HUES48 (cell line): ENCODE data around the gene HEMK1.

Source experiments
- H3K27ac ChIP-seq: one replicate; pipeline ENCODE4 v1.7.0; 2013; ENCODE audit warnings: low read depth, low read length, inconsistent platforms
- H3K27me3 ChIP-seq: 2 replicates; pipeline ENCODE4 v1.6.1; 2013; ENCODE audit warnings: mild to moderate bottlenecking, low read length; ENCODE audit not compliant: control insufficient read depth, insufficient read depth
- H3K36me3 ChIP-seq: 2 replicates; pipeline ENCODE4 v1.6.1; 2013; ENCODE audit warnings: low read length; ENCODE audit not compliant: control insufficient read depth, insufficient read depth
- H3K4me1 ChIP-seq: 2 replicates; pipeline ENCODE4 v1.6.1; 2013; ENCODE audit warnings: mild to moderate bottlenecking, low read length; ENCODE audit not compliant: control insufficient read depth, insufficient read depth
- H3K4me3 ChIP-seq: 2 replicates; pipeline ENCODE4 v1.5.1; 2013; ENCODE audit warnings: mild to moderate bottlenecking, low read depth, low read length
- H3K9ac ChIP-seq: 2 replicates; pipeline ENCODE4 v1.6.1; 2013; ENCODE audit warnings: mild to moderate bottlenecking, low read depth, low read length, moderate library complexity
- H3K9me3 ChIP-seq: 2 replicates; pipeline ENCODE4 v1.6.1; 2013; ENCODE audit warnings: low read length; ENCODE audit not compliant: control insufficient read depth, insufficient read depth

The HEMK1 gene

DNA sequence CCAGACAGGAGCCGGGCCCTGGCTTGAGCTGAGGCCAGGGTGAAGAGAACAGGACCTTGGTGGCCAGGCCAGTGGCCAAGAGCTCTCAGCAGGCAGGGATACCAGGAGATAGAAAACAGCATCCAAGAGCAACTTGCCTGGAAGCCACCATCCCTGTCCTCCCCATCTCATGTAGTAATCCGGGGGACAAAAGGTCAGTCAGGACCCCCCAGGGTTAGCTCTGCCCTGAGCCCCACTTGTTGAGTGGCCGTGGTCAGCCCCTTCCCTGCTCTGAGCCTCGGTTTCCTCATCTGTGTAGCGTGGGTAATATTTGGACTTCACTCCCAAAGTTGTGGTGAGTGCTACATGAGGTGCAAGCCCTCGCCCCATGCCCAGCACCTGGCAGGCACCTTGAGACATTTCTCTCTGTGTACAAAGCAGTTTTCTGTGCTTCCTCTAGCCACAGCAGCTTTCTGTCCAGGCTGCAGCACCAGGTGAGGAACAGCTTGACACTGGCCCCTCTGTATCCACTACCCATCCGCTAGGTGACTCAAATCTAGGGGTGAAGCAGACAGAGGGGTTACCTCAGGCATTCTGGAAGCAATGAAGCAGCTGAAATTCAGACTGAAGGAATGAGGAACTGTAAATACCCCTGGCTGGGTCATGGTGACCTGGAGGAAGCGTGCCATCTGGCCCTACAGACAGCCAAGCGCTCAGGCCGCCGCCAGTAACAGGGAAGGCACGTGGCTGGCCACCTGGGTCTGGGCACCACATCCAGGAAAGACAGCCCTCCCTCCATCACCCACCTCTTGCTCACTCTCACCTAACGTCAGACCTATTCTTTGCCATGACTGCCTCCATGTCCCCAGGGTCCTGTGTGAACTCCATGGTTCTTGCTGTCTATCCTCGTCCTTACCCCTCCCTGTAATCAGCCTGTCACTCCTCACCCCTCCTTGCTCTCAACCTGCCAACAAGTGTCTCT lies 35.6 kb downstream of the HEMK1 start:
- no peak overlapping the region for H3K27ac ChIP-seq
- H3K27me3 ChIP-seq = no peaks in the 10 kb centered on the region
- no peaks in the 10 kb centered on the region for H3K4me1 ChIP-seq
- H3K4me3 ChIP-seq = no peak overlapping the region
- H3K9ac ChIP-seq = no peak overlapping the region
- no peaks in the 10 kb centered on the region for H3K9me3 ChIP-seq
- H3K36me3 ChIP-seq = no peaks in the 10 kb centered on the region

GRCh38 chr3:50605901-50606326 lies 36.6 kb downstream of the HEMK1 start:
- Histone ChIP-seq H3K9ac (no peak overlapping the region), H3K27ac (no peak overlapping the region), H3K4me3 (no peak overlapping the region), H3K36me3 (no peaks in the 10 kb centered on the region), H3K9me3 (no peaks in the 10 kb centered on the region), H3K4me1 (peaks cover under 1% of the 10 kb centered on the region; the same call in 1 of the 2 replicates), H3K27me3 (peaks cover 10% of the 10 kb centered on the region)

DNA sequence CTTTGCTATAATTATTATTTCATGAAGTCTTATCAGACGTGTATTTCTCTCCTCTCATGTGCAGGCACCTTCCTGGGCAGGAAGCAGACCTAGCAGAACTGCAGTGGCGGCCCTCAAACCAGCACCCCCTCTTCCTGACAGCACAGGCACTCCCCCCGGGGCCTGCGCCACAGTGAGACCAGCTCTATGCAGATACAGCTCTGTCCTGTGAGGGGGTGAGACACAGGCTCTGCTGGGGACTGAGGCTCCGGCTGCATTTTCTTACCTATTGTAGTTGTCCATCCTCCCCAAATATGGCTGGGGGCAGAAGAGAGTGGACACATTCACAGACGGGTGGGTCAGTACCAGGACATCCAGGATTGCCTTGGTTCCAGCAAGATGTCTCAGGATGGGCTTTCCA lies 37.3 kb downstream of the HEMK1 start:
- H3K9ac ChIP-seq = no peak overlapping the region
- H3K4me1 ChIP-seq = peaks cover 4% of the 10 kb centered on the region; the same call in 1 of the 2 replicates

DNA sequence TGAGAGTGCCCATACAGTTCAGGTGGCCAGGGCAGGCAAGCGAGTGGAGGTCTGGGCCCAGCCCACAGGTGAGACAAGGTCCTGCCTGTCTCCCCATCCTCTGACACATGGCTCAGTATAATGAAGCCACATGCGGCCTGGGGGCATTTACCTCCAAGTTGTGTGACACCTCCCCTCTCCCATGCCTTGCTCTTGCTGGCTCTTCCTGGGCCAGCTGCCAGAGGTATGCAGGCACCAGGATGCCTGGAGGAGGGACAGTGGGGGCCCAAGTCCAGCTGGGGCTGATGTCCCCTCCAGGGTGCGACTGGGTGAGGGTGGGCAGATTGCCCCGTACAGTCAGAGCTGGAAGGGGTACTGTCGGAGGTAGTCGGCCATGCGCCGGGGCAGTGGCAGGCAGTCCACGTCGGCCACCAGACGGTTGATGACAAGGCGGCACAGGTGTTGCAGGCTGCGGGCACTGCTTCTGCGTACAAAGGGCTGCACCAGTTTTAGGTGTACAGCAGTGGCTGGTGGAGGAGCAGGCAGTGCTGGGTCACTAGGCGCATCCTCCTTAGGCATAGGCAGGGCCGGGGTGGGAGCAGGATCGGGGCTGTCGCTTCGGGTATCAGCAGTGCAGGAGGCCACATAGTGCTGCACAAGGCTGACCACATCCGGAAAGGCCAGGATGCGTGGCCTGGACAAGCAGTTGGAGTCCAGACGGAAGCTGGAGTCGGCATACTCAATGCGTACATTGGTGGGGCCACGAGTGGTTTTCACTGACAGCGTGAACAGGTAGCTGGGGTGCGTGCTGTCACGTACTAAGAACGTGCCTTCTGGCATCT lies 38.2 kb downstream of the HEMK1 start:
- Histone ChIP-seq H3K4me1 (peaks cover 4% of the 10 kb centered on the region; the same call in 1 of the 2 replicates), H3K27me3 (peaks cover 20% of the 10 kb centered on the region), H3K4me3 (no peak overlapping the region), H3K27ac (no peak overlapping the region), H3K9me3 (no peaks in the 10 kb centered on the region), H3K9ac (no peak overlapping the region), H3K36me3 (no peaks in the 10 kb centered on the region)

More for the DNA sequence above, 37.3 kb downstream of the HEMK1 start:
- H3K4me3 ChIP-seq = no peak overlapping the region
- peaks cover 15% of the 10 kb centered on the region for H3K27me3 ChIP-seq
- H3K9me3 ChIP-seq = no peaks in the 10 kb centered on the region
- no peak overlapping the region for H3K27ac ChIP-seq
- H3K36me3 ChIP-seq = no peaks in the 10 kb centered on the region

- H3K27me3 ChIP-seq = peaks cover 28% of the 10 kb centered on the region
- H3K36me3 ChIP-seq = no peaks in the 10 kb centered on the region
- no peak overlapping the region for H3K27ac ChIP-seq
- H3K4me1 ChIP-seq = peaks cover 4% of the 10 kb centered on the region; the same call in 1 of the 2 replicates
- no peaks in the 10 kb centered on the region for H3K9me3 ChIP-seq
- no peak overlapping the region for H3K9ac ChIP-seq
- no peak overlapping the region for H3K4me3 ChIP-seq
Observed at GRCh38 chr3:50608278-50608677, 39.0 kb downstream of the HEMK1 start.

- no peak overlapping the region for H3K4me3 ChIP-seq
- no peak overlapping the region for H3K9ac ChIP-seq
- H3K36me3 ChIP-seq = no peaks in the 10 kb centered on the region
- no peak overlapping the region for H3K27ac ChIP-seq
- H3K27me3 ChIP-seq = peaks cover 36% of the 10 kb centered on the region
- H3K4me1 ChIP-seq = peaks cover 4% of the 10 kb centered on the region; the same call in 1 of the 2 replicates
- no peaks in the 10 kb centered on the region for H3K9me3 ChIP-seq
Observed at GRCh38 chr3:50609071-50609762, 39.9 kb downstream of the HEMK1 start.

DNA sequence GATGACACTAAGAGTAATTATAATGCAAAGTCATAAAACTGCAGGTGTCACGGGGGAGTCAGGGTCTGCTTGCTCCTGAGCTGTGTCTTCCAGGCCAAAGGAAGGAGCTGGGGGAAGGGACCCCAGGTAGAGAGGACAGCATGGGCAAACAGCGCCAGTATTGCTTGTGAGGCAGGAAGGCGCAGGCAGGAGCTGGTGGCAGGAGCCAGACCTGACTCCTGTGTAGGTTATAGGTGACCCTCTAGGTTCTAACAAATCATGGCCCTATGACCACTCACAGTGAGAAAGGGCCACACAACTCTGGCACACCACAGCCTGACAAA lies 40.4 kb downstream of the HEMK1 start:
- H3K9me3 ChIP-seq = no peaks in the 10 kb centered on the region
- peaks cover 4% of the 10 kb centered on the region; the same call in 1 of the 2 replicates for H3K4me1 ChIP-seq
- no peak overlapping the region for H3K9ac ChIP-seq
- H3K36me3 ChIP-seq = no peaks in the 10 kb centered on the region
- H3K27me3 ChIP-seq = peaks cover 36% of the 10 kb centered on the region
- H3K4me3 ChIP-seq = no peak overlapping the region
- H3K27ac ChIP-seq = no peak overlapping the region

DNA sequence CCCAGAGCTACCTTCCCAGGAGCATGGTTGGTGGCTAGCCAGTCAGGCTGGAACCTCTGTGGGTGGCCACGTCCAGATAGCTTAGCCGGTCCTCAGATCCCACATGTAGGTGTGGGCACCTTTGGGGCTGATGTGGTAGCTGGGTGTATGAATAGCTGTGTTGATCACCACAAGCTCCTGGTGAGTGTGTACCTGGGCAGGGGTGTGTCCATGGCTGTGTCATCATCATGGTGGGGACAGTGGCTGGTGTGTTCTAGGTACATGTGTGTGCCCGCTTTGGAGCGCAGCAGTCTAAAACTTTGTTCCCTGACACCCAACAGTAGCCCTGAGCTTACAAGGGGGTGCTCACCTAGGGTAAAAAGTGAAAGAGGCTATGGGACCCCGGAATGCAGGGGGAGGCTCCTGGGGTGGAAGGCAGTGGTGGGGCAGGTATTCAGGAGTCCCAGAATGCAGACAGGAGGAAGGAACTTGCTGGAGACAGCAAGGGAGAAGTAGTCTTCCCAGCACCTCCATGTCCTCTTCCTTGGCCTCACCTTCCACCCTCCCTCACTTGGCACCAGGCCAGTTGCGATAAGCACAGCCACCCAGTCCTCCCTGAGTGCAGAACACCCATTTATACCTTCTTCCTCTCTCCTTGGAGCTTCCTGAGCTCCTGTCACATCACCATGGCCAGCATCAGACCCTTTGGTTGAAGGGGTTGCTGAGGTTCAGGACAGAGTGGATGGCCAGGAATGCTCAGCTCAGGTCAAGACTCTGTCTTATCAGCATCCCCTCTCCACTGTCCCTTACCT lies 41.1 kb downstream of the HEMK1 start:
- Histone ChIP-seq H3K4me3 (no peak overlapping the region), H3K9ac (no peak overlapping the region), H3K27ac (no peak overlapping the region), H3K4me1 (peaks cover 4% of the 10 kb centered on the region; the same call in 1 of the 2 replicates), H3K9me3 (no peaks in the 10 kb centered on the region), H3K27me3 (peaks cover 39% of the 10 kb centered on the region), H3K36me3 (no peaks in the 10 kb centered on the region)

DNA sequence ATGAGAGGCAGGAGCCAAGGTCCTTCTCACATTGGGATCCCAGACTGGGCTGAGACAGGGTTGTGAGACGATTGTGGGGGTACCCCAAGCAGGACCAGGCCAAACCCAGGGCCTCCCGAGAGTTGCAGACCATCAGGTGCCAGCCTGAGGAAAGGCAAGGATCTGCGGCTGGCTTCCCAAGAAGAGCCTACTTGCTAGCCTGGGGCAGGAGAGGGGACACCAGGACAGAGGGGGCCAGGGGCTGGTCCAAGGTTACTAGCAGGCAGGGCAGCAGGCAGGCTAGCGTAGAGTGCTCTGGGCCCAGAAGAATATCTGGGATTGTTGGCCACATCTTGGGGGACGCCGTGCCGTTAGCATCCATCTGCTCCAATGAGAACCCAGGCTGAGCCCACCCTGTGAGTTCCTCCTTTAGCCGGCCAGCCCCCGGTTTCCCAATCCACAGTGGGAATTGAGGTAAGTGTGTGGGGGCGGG lies 41.7 kb downstream of the HEMK1 start:
- peak overlapping the region; percentile 87 for H3K27ac ChIP-seq

More for the DNA sequence above, 41.7 kb downstream of the HEMK1 start:
- Histone ChIP-seq H3K4me3 (peak overlapping the region; percentile 67), H3K9me3 (no peaks in the 10 kb centered on the region), H3K27me3 (peaks cover 40% of the 10 kb centered on the region), H3K4me1 (peaks cover 4% of the 10 kb centered on the region; the same call in 1 of the 2 replicates), H3K36me3 (no peaks in the 10 kb centered on the region), H3K9ac (0 out of 2 replicates have a peak overlapping the region, but pooled peaks have one; percentile 50)
